H9 (cell line): ENCODE measurements around the gene TACR2. TPM values are rescaled to one million over a fixed set of nuclear protein-coding genes. Genes with fewer than 3 reads are reported as not detected.

ENCODE experiments used
- DNase-seq: peaks from one replicate; pipeline ENCODE4 v3.0.0-alpha.2; 2017
- H2AFZ ChIP-seq: one replicate; pipeline ENCODE4 v1.6.1; 2013; ENCODE audit warnings: mild to moderate bottlenecking, low read length, control low read depth, moderate library complexity
- H2AK5ac ChIP-seq: 2 replicates; pipeline ENCODE4 v1.6.1; 2013; ENCODE audit warnings: low read length, control low read depth, mixed read lengths; ENCODE audit not compliant: insufficient read length
- H2BK120ac ChIP-seq: one replicate; pipeline ENCODE4 v1.6.1; 2013; ENCODE audit warnings: low read depth, mild to moderate bottlenecking, low read length, control low read depth, inconsistent platforms; ENCODE audit not compliant: poor library complexity, severe bottlenecking
- H2BK12ac ChIP-seq: 2 replicates; pipeline ENCODE4 v1.6.1; 2013; ENCODE audit warnings: low read length, control low read depth, mixed read lengths, low read depth; ENCODE audit not compliant: insufficient read length
- H2BK15ac ChIP-seq: 2 replicates; pipeline ENCODE4 v1.6.1; 2013; ENCODE audit warnings: low read depth, low read length, control low read depth
- H2BK20ac ChIP-seq: one replicate; pipeline ENCODE4 v1.6.1; 2013; ENCODE audit warnings: low read depth, mild to moderate bottlenecking, low read length, control low read depth, inconsistent platforms; ENCODE audit not compliant: poor library complexity, severe bottlenecking
- H2BK5ac ChIP-seq: 2 replicates; pipeline ENCODE4 v1.6.1; 2013; ENCODE audit warnings: low read length, control low read depth, mixed read lengths; ENCODE audit not compliant: insufficient read length
- H3K14ac ChIP-seq: 2 replicates; pipeline ENCODE4 v1.6.1; 2013; ENCODE audit warnings: low read length, control low read depth; ENCODE audit not compliant: insufficient read depth
- H3K18ac ChIP-seq: 2 replicates; pipeline ENCODE4 v1.6.1; 2013; ENCODE audit warnings: low read depth, mild to moderate bottlenecking, mixed read lengths, low read length, control low read depth; ENCODE audit not compliant: insufficient read length
- H3K23ac ChIP-seq: 2 replicates; pipeline ENCODE4 v1.6.1; 2013; ENCODE audit warnings: low read length, control low read depth, mixed read lengths, low read depth; ENCODE audit not compliant: insufficient read length
- H3K23me2 ChIP-seq: 2 replicates; pipeline ENCODE4 v1.6.1; 2013; ENCODE audit warnings: low read depth, mild to moderate bottlenecking, mixed read lengths, low read length, control low read depth; ENCODE audit not compliant: insufficient read length, poor library complexity, severe bottlenecking
- H3K27ac ChIP-seq: 2 replicates; pipeline ENCODE4 v1.5.1; 2013; ENCODE audit warnings: low read length, control low read depth, mixed read lengths, low read depth; ENCODE audit not compliant: insufficient read length
- H3K27me3 ChIP-seq: 2 replicates; pipeline ENCODE4 v1.6.1; 2013; ENCODE audit warnings: low read length, control low read depth, inconsistent platforms; ENCODE audit not compliant: insufficient read depth
- H3K4ac ChIP-seq: 2 replicates; pipeline ENCODE4 v1.6.1; 2013; ENCODE audit warnings: low read depth, mild to moderate bottlenecking, control low read depth, inconsistent platforms, low read length, moderate library complexity
- H3K4me1 ChIP-seq: 2 replicates; pipeline ENCODE4 v1.6.1; 2013; ENCODE audit warnings: low read length, control low read depth, inconsistent platforms; ENCODE audit not compliant: insufficient read depth
- H3K4me2 ChIP-seq: 2 replicates; pipeline ENCODE4 v1.6.1; 2013; ENCODE audit warnings: low read length, control low read depth, mixed read lengths; ENCODE audit not compliant: insufficient read length, insufficient read depth
- H3K56ac ChIP-seq: 2 replicates; pipeline ENCODE4 v1.6.1; 2013; ENCODE audit warnings: low read depth, mild to moderate bottlenecking, mixed read lengths, low read length, control low read depth; ENCODE audit not compliant: insufficient read length
- H3K79me1 ChIP-seq: 2 replicates; pipeline ENCODE4 v1.6.1; 2013; ENCODE audit warnings: low read depth, mild to moderate bottlenecking, moderate library complexity, low read length, control low read depth, inconsistent platforms; ENCODE audit not compliant: insufficient read depth, poor library complexity, severe bottlenecking
- H3K79me2 ChIP-seq: 2 replicates; pipeline ENCODE4 v1.6.1; 2013; ENCODE audit warnings: low read length, control low read depth, inconsistent platforms; ENCODE audit not compliant: insufficient read depth
- H3K9ac ChIP-seq: 2 replicates; pipeline ENCODE4 v1.6.1; 2013; ENCODE audit warnings: low read length, control low read depth, mixed read lengths; ENCODE audit not compliant: insufficient read length; ENCODE audit errors: extremely low read depth
- H3K9me3 ChIP-seq: one replicate; pipeline ENCODE4 v1.6.1; 2013; ENCODE audit warnings: low read depth, low read length, inconsistent platforms; ENCODE audit not compliant: control insufficient read depth
- H3T11ph ChIP-seq: one replicate; pipeline ENCODE4 v1.6.1; 2013; ENCODE audit warnings: mild to moderate bottlenecking, low read length, control low read depth, inconsistent platforms
- H4K20me1 ChIP-seq: one replicate; pipeline ENCODE4 v1.6.1; 2013; ENCODE audit not compliant: control insufficient read depth, insufficient read length, insufficient read depth
- H4K5ac ChIP-seq: 2 replicates; pipeline ENCODE4 v1.6.1; 2013; ENCODE audit warnings: low read depth, mild to moderate bottlenecking, mixed read lengths, low read length, control low read depth; ENCODE audit not compliant: insufficient read length
- H4K8ac ChIP-seq: replicated peaks from 2 replicates; pipeline ENCODE4 v1.6.1; 2013; ENCODE audit warnings: low read length, control low read depth, mixed read lengths, low read depth; ENCODE audit not compliant: insufficient read length
- H4K91ac ChIP-seq: 2 replicates; pipeline ENCODE4 v1.6.1; 2013; ENCODE audit warnings: low read depth, mild to moderate bottlenecking, moderate library complexity, mixed read lengths, low read length, control low read depth; ENCODE audit not compliant: insufficient read length
- H3K27ac Mint-ChIP-seq, 3 experiments: 2 replicates in 2 of 3; 3 replicates in 1 of 3; pipeline ENCODE4 v1.8.0; 2020 to 2021; ENCODE audit warnings: mixed read lengths in 3 of 3, mild to moderate bottlenecking in 1 of 3, moderate library complexity in 1 of 3
- H3K27me3 Mint-ChIP-seq: 2 replicates; pipeline ENCODE4 v1.8.0; 2021; ENCODE audit warnings: low read depth, mild to moderate bottlenecking, moderate library complexity, mixed read lengths
- H3K36me3 Mint-ChIP-seq, 3 experiments: 2 replicates in 2 of 3; 3 replicates in 1 of 3; pipeline ENCODE4 v1.8.0; 2020 to 2021; ENCODE audit warnings: low read depth in 3 of 3, mixed read lengths in 3 of 3; ENCODE audit not compliant: insufficient read depth in 1 of 3
- H3K4me1 Mint-ChIP-seq, 2 experiments: 2 replicates each; pipeline ENCODE4 v1.8.0; 2020; ENCODE audit warnings: mixed read lengths in 2 of 2
- H3K4me3 Mint-ChIP-seq, 2 experiments: 2 replicates in 1 of 2; 3 replicates in 1 of 2; pipeline ENCODE4 v1.8.0; 2020 to 2021; ENCODE audit warnings: mild to moderate bottlenecking in 2 of 2, mixed read lengths in 2 of 2, moderate library complexity in 1 of 2
- H3K9me3 Mint-ChIP-seq, 2 experiments: 2 replicates in 1 of 2; 3 replicates in 1 of 2; pipeline ENCODE4 v1.8.0; 2020; ENCODE audit warnings: mild to moderate bottlenecking in 2 of 2, mixed read lengths in 2 of 2, moderate library complexity in 1 of 2
- WGBS: extraction: QIAGEN DNeasy Blood & Tissue Kit; methylation state at CpG from one replicate; pipeline ENCODE4 v1.1.7; 2013; ENCODE audit warnings: missing lambda C conversion rate, low lambda C conversion rate, mixed read lengths; ENCODE audit not compliant: insufficient read length; ENCODE audit errors: extremely low coverage; 5-methylcytosine and 5-hydroxymethylcytosine counted together
- total RNA-seq: library from RNA; stranded (reverse); gene quantifications from 2 replicates; pipeline ENCODE4 v1.2.1, GENCODE V29; 2021
- TF ChIP-seq, protein P1 (sequence below): fragments of 200-600 bp; sonication (generic); conservative IDR thresholded peaks from 3 replicates; pipeline ENCODE4 v1.8.0; 2021; ENCODE audit warnings: antibody characterized with exemption, mild to moderate bottlenecking

TACR2 gene
- total RNA-seq, 1 experiment from 2014 or later: not detected

GRCh38 chr10:69364232-69364940 is 52.3 kb downstream of the TACR2 start:
- H3T11ph ChIP-seq: no peak overlapping the region
- no peak overlapping the region for H3K4me3 Mint-ChIP-seq
- H3K9me3 Mint-ChIP-seq: no peaks in the 10 kb centered on the region
- H3K27me3 ChIP-seq: no peaks in the 10 kb centered on the region
- H3K27ac Mint-ChIP-seq: peak overlapping the region; percentile 12 to 69 (median 45); a peak in 5 of 7 replicates
- no peak overlapping the region for H2BK15ac ChIP-seq
- no peak overlapping the region for H3K4ac ChIP-seq
- H3K9me3 ChIP-seq: no peaks in the 10 kb centered on the region
- H3K36me3 Mint-ChIP-seq: peaks cover 26 to 60% (median 30%) of the 10 kb centered on the region in 3 experiments; a peak in 6 of 7 replicates
- H3K27ac ChIP-seq: no peak overlapping the region
- H3K23ac ChIP-seq: no peak overlapping the region
- no peak overlapping the region for H2BK12ac ChIP-seq
- H3K4me2 ChIP-seq: no peak overlapping the region
- no peak overlapping the region for H2BK20ac ChIP-seq
- no peak overlapping the region for H3K18ac ChIP-seq
- H3K23me2 ChIP-seq: no peaks in the 10 kb centered on the region
- no peak overlapping the region for H4K91ac ChIP-seq
- H3K4me1 Mint-ChIP-seq: peaks cover 15 to 25% of the 10 kb centered on the region in 2 experiments
- no peak overlapping the region for H2AFZ ChIP-seq
- peaks cover 5% of the 10 kb centered on the region; the same call in 1 of the 2 replicates for H3K4me1 ChIP-seq
- no peak overlapping the region for H4K8ac ChIP-seq
- DNase-seq: no peak
- H3K79me2 ChIP-seq: peaks cover 2% of the 10 kb centered on the region; the same call in 1 of the 2 replicates
- no peak overlapping the region for H2AK5ac ChIP-seq
- no peaks in the 10 kb centered on the region for H4K20me1 ChIP-seq
- H3K56ac ChIP-seq: no peak overlapping the region
- TF ChIP-seq, protein P1, sequence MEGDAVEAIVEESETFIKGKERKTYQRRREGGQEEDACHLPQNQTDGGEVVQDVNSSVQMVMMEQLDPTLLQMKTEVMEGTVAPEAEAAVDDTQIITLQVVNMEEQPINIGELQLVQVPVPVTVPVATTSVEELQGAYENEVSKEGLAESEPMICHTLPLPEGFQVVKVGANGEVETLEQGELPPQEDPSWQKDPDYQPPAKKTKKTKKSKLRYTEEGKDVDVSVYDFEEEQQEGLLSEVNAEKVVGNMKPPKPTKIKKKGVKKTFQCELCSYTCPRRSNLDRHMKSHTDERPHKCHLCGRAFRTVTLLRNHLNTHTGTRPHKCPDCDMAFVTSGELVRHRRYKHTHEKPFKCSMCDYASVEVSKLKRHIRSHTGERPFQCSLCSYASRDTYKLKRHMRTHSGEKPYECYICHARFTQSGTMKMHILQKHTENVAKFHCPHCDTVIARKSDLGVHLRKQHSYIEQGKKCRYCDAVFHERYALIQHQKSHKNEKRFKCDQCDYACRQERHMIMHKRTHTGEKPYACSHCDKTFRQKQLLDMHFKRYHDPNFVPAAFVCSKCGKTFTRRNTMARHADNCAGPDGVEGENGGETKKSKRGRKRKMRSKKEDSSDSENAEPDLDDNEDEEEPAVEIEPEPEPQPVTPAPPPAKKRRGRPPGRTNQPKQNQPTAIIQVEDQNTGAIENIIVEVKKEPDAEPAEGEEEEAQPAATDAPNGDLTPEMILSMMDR: peak; percentile 31; the same call in 2 of the 3 replicates
- no peak overlapping the region for H2BK5ac ChIP-seq
- H3K27me3 Mint-ChIP-seq: no peaks in the 10 kb centered on the region
- H4K5ac ChIP-seq: no peak overlapping the region
- no peak overlapping the region for H3K14ac ChIP-seq
- H3K79me1 ChIP-seq: peaks cover 2% of the 10 kb centered on the region
- H3K9ac ChIP-seq: no peak overlapping the region
- no CpG with 5 or more reads among the region's 9 CpGs for WGBS
- H2BK120ac ChIP-seq: no peak overlapping the region
